Measurements from ENCODE around the gene ZNF462. TPM values are rescaled to one million over a fixed set of nuclear protein-coding genes. Genes with fewer than 3 reads are reported as not detected.

Gene ZNF462
- total RNA-seq, 2 donors from 2014 or later = 4.7 to 8.9 TPM

DNA sequence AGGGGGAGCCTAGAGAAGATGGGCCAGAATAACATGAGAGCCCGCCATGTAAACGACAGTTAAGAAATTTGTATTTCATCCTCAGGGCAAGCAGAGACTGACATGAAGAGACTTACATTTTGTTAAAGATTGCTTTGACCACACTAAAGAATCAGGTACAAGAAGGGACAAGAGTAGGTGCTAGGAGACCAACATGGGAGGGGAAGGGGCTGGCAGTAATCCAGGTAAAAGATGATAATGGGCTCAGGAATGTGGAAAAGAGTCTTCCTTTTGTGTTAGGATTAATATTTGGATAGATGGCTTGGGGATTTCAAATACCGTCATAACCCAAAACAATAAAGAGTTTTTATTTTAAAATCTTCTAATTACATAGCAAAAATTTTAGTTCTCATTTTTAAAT lies 137.3 kb downstream of the ZNF462 start:
- Histone ChIP-seq H3K36me3 (replicated peaks in 1 of 2; ENCODE audit: insufficient read depth in 1 of 2, low read depth in 2 of 2) (no peaks in the 10 kb centered on the region), H3K27me3 (no peaks in the 10 kb centered on the region), H3K27ac (no peak overlapping the region), H3K4me1 (no peaks in the 10 kb centered on the region), H3K9me3 (no peaks in the 10 kb centered on the region), H3K4me3 (no peak overlapping the region)
- no peak for TF ChIP-seq POLR2A (IDR thresholded peaks at IDR 0.05)
- TF ChIP-seq, protein P1, sequence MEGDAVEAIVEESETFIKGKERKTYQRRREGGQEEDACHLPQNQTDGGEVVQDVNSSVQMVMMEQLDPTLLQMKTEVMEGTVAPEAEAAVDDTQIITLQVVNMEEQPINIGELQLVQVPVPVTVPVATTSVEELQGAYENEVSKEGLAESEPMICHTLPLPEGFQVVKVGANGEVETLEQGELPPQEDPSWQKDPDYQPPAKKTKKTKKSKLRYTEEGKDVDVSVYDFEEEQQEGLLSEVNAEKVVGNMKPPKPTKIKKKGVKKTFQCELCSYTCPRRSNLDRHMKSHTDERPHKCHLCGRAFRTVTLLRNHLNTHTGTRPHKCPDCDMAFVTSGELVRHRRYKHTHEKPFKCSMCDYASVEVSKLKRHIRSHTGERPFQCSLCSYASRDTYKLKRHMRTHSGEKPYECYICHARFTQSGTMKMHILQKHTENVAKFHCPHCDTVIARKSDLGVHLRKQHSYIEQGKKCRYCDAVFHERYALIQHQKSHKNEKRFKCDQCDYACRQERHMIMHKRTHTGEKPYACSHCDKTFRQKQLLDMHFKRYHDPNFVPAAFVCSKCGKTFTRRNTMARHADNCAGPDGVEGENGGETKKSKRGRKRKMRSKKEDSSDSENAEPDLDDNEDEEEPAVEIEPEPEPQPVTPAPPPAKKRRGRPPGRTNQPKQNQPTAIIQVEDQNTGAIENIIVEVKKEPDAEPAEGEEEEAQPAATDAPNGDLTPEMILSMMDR (IDR thresholded peaks at IDR 0.05) = no peak
- ATAC-seq = no peak
- DNase-seq = no peak
- WGBS, 2 donors = 84 to 90% methylated on average over 3 of the region's 3 CpGs
- intact Hi-C loops (cut with DNase I) = no loop called here

DNA sequence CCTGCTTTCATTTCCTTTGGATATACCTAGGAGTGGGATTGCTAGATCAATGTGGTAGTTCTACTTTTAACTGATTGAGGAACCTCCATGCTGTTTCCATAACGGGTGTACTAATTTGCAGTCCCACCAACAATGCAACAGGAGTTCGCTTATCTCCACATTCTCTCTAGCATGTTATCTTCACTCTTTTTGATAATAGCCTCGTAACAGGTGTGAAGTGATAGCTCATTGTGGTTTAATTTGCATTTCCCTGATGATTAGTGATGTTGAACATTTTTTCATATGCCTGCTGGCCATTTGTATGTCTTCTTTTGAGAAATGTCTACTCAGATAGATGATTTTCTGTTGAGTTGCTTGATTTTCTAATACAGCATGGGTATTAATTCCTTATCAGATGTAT lies 142.2 kb downstream of the ZNF462 start:
- no peak for ATAC-seq
- intact Hi-C loops (cut with DNase I) = no loop called here
- H3K4me3 ChIP-seq = no peak overlapping the region
- TF ChIP-seq, protein P1 (IDR thresholded peaks at IDR 0.05) = no peak
- no peak for TF ChIP-seq POLR2A (IDR thresholded peaks at IDR 0.05)
- no peaks in the 10 kb centered on the region for H3K4me1 ChIP-seq
- no peaks in the 10 kb centered on the region for H3K27me3 ChIP-seq
- H3K9me3 ChIP-seq = no peaks in the 10 kb centered on the region
- no peak overlapping the region for H3K27ac ChIP-seq
- no peak for DNase-seq
- 51 to 56% methylated on average over 3 of the region's 3 CpGs for WGBS, 2 donors
- no peaks in the 10 kb centered on the region for H3K36me3 ChIP-seq (replicated peaks in 1 of 2; ENCODE audit: insufficient read depth in 1 of 2, low read depth in 2 of 2)

DNA sequence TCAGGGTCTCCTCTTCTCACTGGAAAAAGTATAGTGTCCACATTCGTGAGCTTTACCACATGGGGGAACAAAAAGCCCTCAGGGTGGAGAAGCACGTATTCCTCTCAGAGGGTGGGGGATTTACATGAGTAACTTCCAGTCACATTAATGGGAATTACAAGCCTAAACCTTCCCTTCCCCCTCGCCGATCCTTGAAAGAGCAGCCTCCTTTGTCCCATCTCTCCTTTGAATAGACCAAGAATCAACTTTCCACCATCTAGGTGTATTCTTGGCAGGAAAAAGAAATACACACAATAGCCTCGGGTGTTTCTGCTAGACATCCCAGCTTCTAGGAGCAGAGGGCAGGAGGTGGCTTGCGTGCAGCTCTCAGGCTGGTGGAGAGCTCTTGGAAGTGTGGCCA lies 144.4 kb downstream of the ZNF462 start:
- TF ChIP-seq POLR2A (IDR thresholded peaks at IDR 0.05) = no peak
- TF ChIP-seq, protein P1 (IDR thresholded peaks at IDR 0.05) = no peak
- 70 to 72% methylated on average over 6 of the region's 6 CpGs for WGBS, 2 donors
- Histone ChIP-seq H3K4me1 (no peaks in the 10 kb centered on the region), H3K27ac (no peak overlapping the region), H3K4me3 (no peak overlapping the region), H3K27me3 (no peaks in the 10 kb centered on the region), H3K36me3 (replicated peaks in 1 of 2; ENCODE audit: insufficient read depth in 1 of 2, low read depth in 2 of 2) (peaks cover 0 to 2% of the 10 kb centered on the region in 2 donors), H3K9me3 (no peaks in the 10 kb centered on the region)
- intact Hi-C loops (cut with DNase I) = no loop called here
- ATAC-seq = no peak
- no peak for DNase-seq

DNA sequence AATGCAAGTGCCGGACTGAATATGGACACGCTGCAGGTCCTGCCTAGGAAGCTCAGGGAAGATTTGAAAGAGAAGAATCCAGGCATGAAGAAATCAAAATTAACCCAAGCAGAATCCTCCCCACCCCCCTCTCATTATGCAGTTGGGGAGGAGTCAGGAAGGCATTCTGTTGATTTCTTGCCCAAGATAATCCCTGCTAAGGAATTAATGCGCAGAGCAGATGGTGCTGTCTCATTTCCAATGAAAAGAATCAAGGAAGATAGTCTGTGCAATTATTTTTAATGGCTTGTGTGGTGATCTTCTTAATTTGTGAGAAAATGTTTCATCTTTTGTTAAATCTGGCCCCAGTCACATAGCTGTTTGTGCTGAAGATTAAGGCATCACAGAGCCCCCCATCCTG lies 145.0 kb downstream of the ZNF462 start:
- Histone ChIP-seq H3K9me3 (no peaks in the 10 kb centered on the region), H3K4me3 (no peak overlapping the region), H3K27ac (no peak overlapping the region), H3K27me3 (no peaks in the 10 kb centered on the region), H3K36me3 (replicated peaks in 1 of 2; ENCODE audit: insufficient read depth in 1 of 2, low read depth in 2 of 2) (peaks cover 0 to 2% of the 10 kb centered on the region in 2 donors), H3K4me1 (no peaks in the 10 kb centered on the region)
- DNase-seq (no peak), ATAC-seq (no peak)
- TF ChIP-seq, protein P1 (IDR thresholded peaks at IDR 0.05) = no peak
- TF ChIP-seq POLR2A (IDR thresholded peaks at IDR 0.05) = no peak
- 90 to 97% methylated on average over 3 of the region's 3 CpGs for WGBS, 2 donors
- intact Hi-C loops (cut with DNase I) = no loop called here

DNA sequence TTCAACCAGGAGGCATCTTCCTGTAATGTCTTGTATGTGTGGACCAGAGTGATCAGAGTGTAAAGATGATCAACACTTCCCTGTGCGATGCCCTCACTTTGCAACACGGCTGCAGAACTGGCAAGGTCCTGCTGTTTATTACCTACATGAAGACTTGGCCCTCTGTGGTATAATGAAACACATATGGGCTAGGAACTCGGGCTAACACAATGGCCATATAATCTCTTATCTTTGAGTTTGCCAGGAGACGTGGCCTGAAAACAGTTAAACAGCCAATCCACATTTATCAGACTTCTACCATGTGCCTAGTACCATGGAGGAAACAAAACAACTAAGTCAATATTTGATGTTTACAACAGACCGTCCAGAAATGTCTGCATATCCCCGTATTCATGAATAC lies 145.5 kb downstream of the ZNF462 start:
- intact Hi-C loops (cut with DNase I) = no loop called here
- DNase-seq (no peak), ATAC-seq (no peak)
- Histone ChIP-seq H3K9me3 (no peaks in the 10 kb centered on the region), H3K4me1 (no peaks in the 10 kb centered on the region), H3K4me3 (no peak overlapping the region), H3K36me3 (replicated peaks in 1 of 2; ENCODE audit: insufficient read depth in 1 of 2, low read depth in 2 of 2) (peaks cover 0 to 2% of the 10 kb centered on the region in 2 donors), H3K27me3 (no peaks in the 10 kb centered on the region), H3K27ac (no peak overlapping the region)
- TF ChIP-seq POLR2A (IDR thresholded peaks at IDR 0.05) = no peak
- TF ChIP-seq, protein P1 (IDR thresholded peaks at IDR 0.05) = no peak
- WGBS, 2 donors = 72% methylated on average over 6 of the region's 6 CpGs
